HUES64 (cell line): ENCODE results near the gene ZFYVE21.
"Not testable (repeated sequence)": the region's sequence is repeated elsewhere in the genome, so short reads cannot be mapped to it uniquely, and the experiment has no call there.

Source experiments
- H3K27ac ChIP-seq: 2 replicates; pipeline ENCODE4 v1.7.0; 2013; ENCODE audit warnings: low read depth, low read length, inconsistent platforms
- H3K27me3 ChIP-seq: 2 replicates; pipeline ENCODE4 v1.6.1; 2013; ENCODE audit warnings: mild to moderate bottlenecking, low read length; ENCODE audit not compliant: insufficient read depth
- H3K36me3 ChIP-seq: 2 replicates; pipeline ENCODE4 v1.6.1; 2013; ENCODE audit warnings: mild to moderate bottlenecking, low read length; ENCODE audit not compliant: insufficient read depth
- H3K4me1 ChIP-seq: 2 replicates; pipeline ENCODE4 v1.6.1; 2013; ENCODE audit warnings: mild to moderate bottlenecking, low read length, moderate library complexity; ENCODE audit not compliant: insufficient read depth
- H3K4me3 ChIP-seq: 2 replicates; pipeline ENCODE4 v1.5.1; 2013; ENCODE audit warnings: mild to moderate bottlenecking, low read length, moderate library complexity
- H3K9ac ChIP-seq: 2 replicates; pipeline ENCODE4 v1.6.1; 2013; ENCODE audit warnings: mild to moderate bottlenecking, low read depth, low read length
- H3K9me3 ChIP-seq: 2 replicates; pipeline ENCODE4 v1.6.1; 2013; ENCODE audit warnings: low read depth, low read length; ENCODE audit not compliant: insufficient read depth
- WGBS: fragments of 150-250, 120-280 bp; methylation state at CpG from one replicate; pipeline ENCODE4 v1.1.7; 2013; ENCODE audit warnings: missing lambda C conversion rate; 5-methylcytosine and 5-hydroxymethylcytosine counted together

Gene ZFYVE21

DNA sequence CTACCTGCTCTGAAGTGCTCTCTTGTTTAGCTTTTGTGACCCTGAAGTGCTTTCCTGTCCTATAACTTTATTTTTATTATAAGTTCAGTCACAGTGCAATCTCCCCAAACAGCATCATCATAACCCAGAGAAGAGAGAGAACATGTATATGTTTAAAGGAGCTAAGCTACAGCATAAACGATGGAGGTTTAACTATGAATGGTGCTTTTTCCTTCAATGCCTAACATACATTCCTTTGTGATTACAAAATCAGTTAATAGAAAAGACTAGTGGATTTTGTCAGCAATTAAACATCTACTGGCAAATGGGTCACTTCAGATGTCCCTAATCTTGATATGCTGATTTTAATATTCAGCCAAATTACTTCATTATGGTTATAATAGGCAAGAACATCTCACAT, 46.4 kb downstream of the ZFYVE21 start:
- H3K4me3 ChIP-seq, result no peak overlapping the region
- H3K36me3 ChIP-seq, result no peaks in the 10 kb centered on the region
- peaks cover 6% of the 10 kb centered on the region; the same call in 1 of the 2 replicates for H3K4me1 ChIP-seq
- H3K27ac ChIP-seq, result no peak overlapping the region
- H3K27me3 ChIP-seq, result no peaks in the 10 kb centered on the region
- H3K9ac ChIP-seq, result no peak overlapping the region
- no peaks in the 10 kb centered on the region for H3K9me3 ChIP-seq
- no CpG with 5 or more reads among the region's 1 CpG for WGBS

DNA sequence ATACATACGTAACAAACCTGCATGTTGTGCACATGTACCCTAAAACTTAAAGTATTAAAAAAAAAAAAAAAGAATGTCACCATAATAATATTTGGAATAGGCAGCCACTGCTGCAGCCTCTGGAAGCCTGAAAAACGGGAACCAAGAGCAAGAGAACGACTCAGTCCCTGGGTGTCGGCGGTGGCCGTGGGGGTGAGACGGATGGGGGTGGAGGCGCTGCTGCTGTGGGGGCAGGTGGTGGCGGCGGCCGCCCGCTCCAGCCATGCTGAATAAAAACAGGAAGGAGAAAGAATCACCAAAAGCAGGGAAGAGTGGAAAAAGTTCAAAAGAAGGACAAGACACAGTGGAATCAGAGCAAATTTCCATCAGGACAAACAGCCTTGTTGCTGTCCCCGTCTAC, 46.9 kb downstream of the ZFYVE21 start:
- WGBS, result 79% methylated on average over 13 of the region's 13 CpGs
- no peak overlapping the region for H3K4me3 ChIP-seq
- H3K27ac ChIP-seq, result no peak overlapping the region

DNA sequence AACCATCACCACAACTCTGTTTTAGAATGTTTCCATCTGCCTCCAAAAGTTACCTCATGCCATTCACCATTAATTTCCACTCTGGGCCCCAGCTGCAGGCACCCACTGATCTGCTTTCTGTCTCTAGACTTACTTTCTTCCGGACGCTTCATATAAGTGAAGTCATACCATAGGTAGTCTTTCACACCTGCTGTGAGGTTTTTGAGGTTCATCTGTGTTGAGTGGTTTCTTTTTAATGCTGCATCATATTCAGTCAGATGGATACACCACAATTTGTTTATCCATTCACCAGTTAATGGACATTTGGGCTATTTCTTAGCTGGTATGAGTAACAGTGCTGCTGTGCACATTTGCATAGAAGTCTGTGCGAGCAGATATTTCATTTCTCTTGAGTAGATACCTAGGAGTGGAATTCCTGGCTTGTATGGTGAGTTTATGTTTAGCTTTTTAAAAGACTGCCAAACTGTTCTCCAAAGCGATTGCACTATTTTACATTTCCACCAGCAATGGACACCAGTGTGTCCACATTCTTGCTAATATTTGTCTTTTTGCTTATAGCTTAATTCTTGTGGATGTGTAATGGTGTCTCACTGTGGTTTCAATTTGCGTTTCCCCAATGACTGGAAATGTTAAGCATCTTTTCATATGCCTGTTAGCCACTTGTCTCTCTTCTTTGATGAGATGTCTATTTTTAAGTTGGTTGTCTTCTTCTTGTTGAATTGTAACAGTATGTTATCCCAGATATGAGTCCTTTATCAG, 48.3 kb downstream of the ZFYVE21 start:
- Histone ChIP-seq H3K9me3 (no peaks in the 10 kb centered on the region), H3K4me3 (no peak overlapping the region), H3K9ac (no peak overlapping the region), H3K36me3 (no peaks in the 10 kb centered on the region), H3K4me1 (peaks cover 6% of the 10 kb centered on the region; the same call in 1 of the 2 replicates), H3K27ac (no peak overlapping the region), H3K27me3 (no peaks in the 10 kb centered on the region)
- 100% methylated on average over 4 of the region's 5 CpGs for WGBS

More for the DNA sequence above, 46.9 kb downstream of the ZFYVE21 start:
- Histone ChIP-seq H3K9ac (no peak overlapping the region), H3K36me3 (no peaks in the 10 kb centered on the region), H3K27me3 (no peaks in the 10 kb centered on the region), H3K4me1 (peaks cover 6% of the 10 kb centered on the region; the same call in 1 of the 2 replicates), H3K9me3 (no peaks in the 10 kb centered on the region)

DNA sequence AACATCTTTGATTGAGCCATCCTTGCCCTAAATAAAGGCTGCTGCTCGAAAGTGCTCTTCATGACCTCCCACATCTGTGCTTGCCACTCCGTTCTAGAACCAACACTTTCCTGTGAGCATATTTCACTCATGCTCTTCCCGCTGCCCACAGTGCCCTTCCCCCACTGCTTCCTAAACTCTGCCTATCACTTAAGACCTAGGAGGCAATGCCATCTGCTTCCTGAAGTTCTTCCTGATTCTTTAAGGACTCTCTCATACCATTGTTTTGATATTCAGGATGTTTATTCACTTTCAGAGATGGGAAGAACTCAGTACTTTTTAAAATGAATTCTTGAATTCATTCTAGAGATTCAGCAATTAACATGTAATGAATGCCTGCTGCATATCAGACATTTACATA, 49.9 kb downstream of the ZFYVE21 start:
- Histone ChIP-seq H3K27ac (no peak overlapping the region), H3K36me3 (no peaks in the 10 kb centered on the region), H3K27me3 (no peaks in the 10 kb centered on the region), H3K4me3 (no peak overlapping the region), H3K9ac (no peak overlapping the region), H3K4me1 (peaks cover 6% of the 10 kb centered on the region; the same call in 1 of the 2 replicates), H3K9me3 (no peaks in the 10 kb centered on the region)
- WGBS, result 95% methylated on average over 3 of the region's 3 CpGs

DNA sequence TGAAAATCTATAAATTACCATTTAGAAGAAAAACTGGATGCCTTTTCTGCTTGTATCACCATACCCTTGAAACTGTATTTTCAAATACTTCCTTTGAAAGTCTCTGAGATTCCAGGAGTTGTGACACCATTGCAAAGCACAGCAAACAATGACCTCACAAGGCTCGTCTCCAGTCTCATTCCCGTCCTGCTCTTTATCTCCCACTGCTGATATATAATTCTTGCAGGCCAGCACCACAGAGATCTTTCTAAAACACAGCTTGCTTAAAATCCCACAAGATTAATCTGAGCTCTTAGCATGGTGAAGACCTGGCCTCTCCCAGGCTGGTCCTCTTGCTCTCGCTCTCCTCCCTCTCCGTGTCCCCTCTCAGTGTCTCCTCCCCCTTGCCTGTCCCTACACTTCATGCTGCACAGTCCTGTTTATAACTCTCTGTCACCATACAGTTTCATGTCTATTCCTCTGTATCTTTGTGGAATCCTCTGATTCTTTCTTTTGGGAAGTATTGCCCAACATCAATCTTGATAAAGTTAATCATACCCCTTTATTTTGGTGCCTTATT, 51.8 kb downstream of the ZFYVE21 start:
- no peaks in the 10 kb centered on the region for H3K36me3 ChIP-seq
- no peak overlapping the region for H3K27ac ChIP-seq
- H3K9ac ChIP-seq, result no peak overlapping the region
- no peaks in the 10 kb centered on the region for H3K4me1 ChIP-seq
- 89% methylated on average over 4 of the region's 4 CpGs for WGBS
- no peaks in the 10 kb centered on the region for H3K27me3 ChIP-seq
- no peaks in the 10 kb centered on the region for H3K9me3 ChIP-seq
- H3K4me3 ChIP-seq, result no peak overlapping the region

DNA sequence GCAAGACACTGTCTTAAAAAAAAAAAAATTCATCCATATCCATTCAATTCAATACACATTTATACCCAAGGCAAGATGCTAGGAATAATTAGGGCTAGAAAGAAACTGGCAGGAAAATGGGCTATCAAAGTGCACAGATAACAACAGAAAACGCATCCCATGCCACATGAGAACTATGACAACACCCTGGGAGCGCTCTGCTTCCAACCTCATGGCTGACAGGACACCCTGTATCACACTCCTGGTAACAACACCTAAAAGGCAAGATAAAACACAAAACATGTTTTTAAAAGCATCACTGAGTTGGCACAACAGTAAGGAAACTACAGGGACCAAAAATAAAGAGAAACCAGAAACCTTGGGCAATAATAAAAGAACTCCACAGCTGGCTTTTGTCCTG, 54.9 kb downstream of the ZFYVE21 start:
- no peaks in the 10 kb centered on the region for H3K27me3 ChIP-seq
- no peak overlapping the region for H3K9ac ChIP-seq
- H3K9me3 ChIP-seq, result no peaks in the 10 kb centered on the region
- no peak overlapping the region for H3K27ac ChIP-seq
- H3K4me1 ChIP-seq, result no peaks in the 10 kb centered on the region
- 96% methylated on average over 2 of the region's 2 CpGs for WGBS
- no peak overlapping the region for H3K4me3 ChIP-seq
- H3K36me3 ChIP-seq, result no peaks in the 10 kb centered on the region

DNA sequence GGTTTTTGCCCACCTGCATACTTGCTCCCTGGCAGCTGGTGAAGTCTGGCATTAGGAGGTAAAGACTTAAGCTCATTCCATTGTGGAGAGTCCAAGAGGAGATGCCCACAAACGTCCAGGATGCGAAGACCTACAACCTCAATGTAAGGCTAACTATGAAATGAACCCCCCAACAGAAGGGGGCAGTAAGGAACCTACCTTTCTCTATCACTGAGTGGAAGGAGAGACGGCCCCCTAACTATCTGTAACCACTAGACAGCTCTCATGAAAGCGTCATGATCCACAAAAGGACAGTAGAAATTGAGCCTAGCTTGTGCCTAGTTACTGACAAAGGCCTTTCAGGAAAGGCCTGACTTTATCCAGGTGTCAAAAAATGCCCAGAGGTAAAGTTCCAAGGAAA, 55.3 kb downstream of the ZFYVE21 start:
- no peaks in the 10 kb centered on the region for H3K9me3 ChIP-seq
- no peaks in the 10 kb centered on the region for H3K36me3 ChIP-seq
- H3K27me3 ChIP-seq, result no peaks in the 10 kb centered on the region
- H3K4me3 ChIP-seq, result no peak overlapping the region
- no peak overlapping the region for H3K9ac ChIP-seq
- WGBS, result 81% methylated on average over 4 of the region's 4 CpGs
- H3K27ac ChIP-seq, result no peak overlapping the region
- H3K4me1 ChIP-seq, result no peaks in the 10 kb centered on the region

DNA sequence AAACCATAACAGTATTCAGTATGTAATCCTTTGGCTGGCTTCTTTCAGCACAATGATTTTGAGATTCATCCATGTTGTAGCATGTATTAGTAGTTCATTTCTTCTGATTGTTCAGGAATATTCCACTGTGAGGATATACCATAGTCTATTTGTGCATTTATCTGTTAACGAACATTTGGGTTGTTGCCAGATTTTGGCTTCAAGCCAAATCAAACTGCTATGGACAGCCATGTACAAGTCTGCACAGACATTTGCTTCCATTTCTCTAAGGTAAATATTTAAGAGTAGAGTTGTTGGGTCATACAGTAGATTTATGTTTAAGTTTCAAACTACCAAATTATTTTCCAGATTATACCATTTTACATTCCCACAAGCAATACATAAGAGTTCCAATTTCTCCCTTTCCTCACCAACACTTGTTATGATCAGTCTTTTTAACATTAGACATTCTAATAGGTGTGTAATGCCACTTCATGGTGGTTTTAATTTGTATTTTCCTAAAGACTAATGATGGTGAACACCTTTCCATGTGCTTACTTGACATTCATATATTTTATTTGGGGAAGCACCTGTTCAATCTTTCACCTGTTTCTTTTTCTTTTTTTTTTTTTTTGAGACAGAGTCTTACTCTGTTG, 56.6 kb downstream of the ZFYVE21 start:
- no peaks in the 10 kb centered on the region for H3K9me3 ChIP-seq
- no peak overlapping the region for H3K4me3 ChIP-seq
- no peaks in the 10 kb centered on the region for H3K27me3 ChIP-seq
- H3K4me1 ChIP-seq, result no peaks in the 10 kb centered on the region
- H3K27ac ChIP-seq, result no peak overlapping the region
- no peak overlapping the region for H3K9ac ChIP-seq
- no peaks in the 10 kb centered on the region for H3K36me3 ChIP-seq
- WGBS, result 91% methylated on average over 1 of the region's 1 CpG

DNA sequence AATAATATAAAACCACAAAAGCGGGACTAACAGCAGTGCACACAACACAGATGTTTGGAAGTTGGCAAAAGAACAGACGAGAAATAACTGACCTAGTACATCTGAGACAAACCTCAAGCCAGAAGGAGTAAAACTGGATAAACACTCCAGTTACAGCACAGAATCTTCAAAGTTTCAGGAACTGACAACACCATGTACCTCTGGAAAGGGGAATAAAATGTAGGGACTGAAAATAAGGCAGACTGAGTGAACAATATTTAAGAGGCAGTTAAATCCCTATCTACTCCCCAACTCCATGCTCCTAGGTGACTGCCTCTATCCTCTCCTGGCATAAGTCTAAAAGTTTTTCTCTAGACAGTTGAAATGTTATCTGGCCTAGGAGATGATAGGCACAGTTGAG, 57.9 kb downstream of the ZFYVE21 start:
- no peaks in the 10 kb centered on the region for H3K27me3 ChIP-seq
- 100% methylated on average over 2 of the region's 2 CpGs for WGBS
- H3K9ac ChIP-seq, result no peak overlapping the region
- no peaks in the 10 kb centered on the region for H3K4me1 ChIP-seq
- H3K9me3 ChIP-seq, result no peaks in the 10 kb centered on the region
- H3K36me3 ChIP-seq, result no peaks in the 10 kb centered on the region
- H3K4me3 ChIP-seq, result no peak overlapping the region
- no peak overlapping the region for H3K27ac ChIP-seq

DNA sequence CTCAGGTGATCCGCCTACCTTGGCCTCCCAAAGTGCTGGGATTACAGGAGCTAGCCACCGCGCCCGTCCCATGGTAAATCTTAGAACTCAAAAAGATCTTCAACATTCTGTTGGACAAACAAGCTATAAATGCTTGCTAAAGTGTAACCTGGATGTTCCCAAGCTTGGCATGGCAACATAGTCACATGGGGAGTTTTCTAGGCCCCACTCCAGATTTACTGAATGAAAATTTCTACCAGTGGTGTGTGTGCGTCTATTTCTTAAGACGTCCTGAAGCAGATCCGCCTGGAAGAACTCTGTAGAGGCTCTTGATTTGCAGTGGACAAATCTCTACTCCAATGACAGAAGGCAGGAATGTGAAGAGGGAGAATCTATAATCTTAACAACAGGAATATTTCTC, 59.9 kb downstream of the ZFYVE21 start:
- Histone ChIP-seq H3K9me3 (no peaks in the 10 kb centered on the region), H3K9ac (no peak overlapping the region), H3K36me3 (no peaks in the 10 kb centered on the region), H3K4me1 (no peaks in the 10 kb centered on the region), H3K27ac (no peak overlapping the region), H3K27me3 (no peaks in the 10 kb centered on the region), H3K4me3 (no peak overlapping the region)
- WGBS, result 94% methylated on average over 7 of the region's 7 CpGs

DNA sequence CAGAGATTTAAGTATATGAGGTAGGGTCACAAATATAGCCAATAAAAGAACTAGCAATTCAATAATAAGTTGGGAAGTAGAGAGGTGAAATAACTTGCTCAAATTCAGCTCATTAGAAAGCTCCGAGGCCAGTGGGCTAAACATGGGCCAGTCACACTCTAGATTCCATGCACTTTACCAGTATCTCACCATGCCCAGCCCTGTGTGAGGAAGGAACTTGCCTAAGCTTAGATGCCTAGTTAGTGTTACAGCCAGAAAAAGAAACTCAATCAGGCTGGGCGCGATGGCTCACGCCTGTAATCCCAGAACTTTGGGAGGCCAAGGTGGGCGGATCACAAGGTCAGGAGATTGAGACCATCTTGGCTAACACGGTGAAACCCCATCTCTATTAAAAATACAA, 60.7 kb downstream of the ZFYVE21 start:
- H3K36me3 ChIP-seq, H3K27ac ChIP-seq, H3K9ac ChIP-seq, H3K27me3 ChIP-seq, H3K4me1 ChIP-seq, H3K9me3 ChIP-seq, H3K4me3 ChIP-seq: not testable (repeated sequence)
- whole genome bisulfite sequencing, result 98% methylated on average over 6 of the region's 6 CpGs
